Gastroesophageal sphincter (tissue), 4 donors: ENCODE data around the gene SMIM45.

Experiments
- ATAC-seq: fragments of 150-250 bp; one replicate; pipeline ENCODE4 v1.9.1; 2016; ENCODE audit warnings: mild to moderate bottlenecking, moderate library complexity
- H3K27ac ChIP-seq, 4 donors: fragments of 200-600 bp; sonication (generic) in 3 of 4; 1 replicate in 3 of 4; 2 replicates in 1 of 4; pipeline ENCODE4 v1.5.1; 2016 to 2019
- H3K27me3 ChIP-seq: fragments of 200-600 bp; sonication (generic); one replicate; pipeline ENCODE4 v1.5.1; 2019
- H3K36me3 ChIP-seq, 2 donors: fragments of 200-600 bp; sonication (generic); one replicate each; pipeline ENCODE4 v1.5.1; 2019; ENCODE audit warnings: control low read depth in 1 of 2
- H3K4me1 ChIP-seq, 3 donors: fragments of 200-600 bp; sonication (generic); 1 replicate in 2 of 3; 2 replicates in 1 of 3; pipeline ENCODE4 v1.5.1; 2016 to 2019; ENCODE audit warnings: control low read depth in 2 of 3
- H3K4me3 ChIP-seq, 2 donors: fragments of 200-600 bp; sonication (generic); one replicate each; pipeline ENCODE4 v1.5.1; 2019; ENCODE audit warnings: mild to moderate bottlenecking in 1 of 2, moderate library complexity in 1 of 2
- H3K9me3 ChIP-seq, 3 donors: fragments of 200-600 bp; sonication (generic); one replicate each; pipeline ENCODE4 v1.5.1; 2017 to 2019; ENCODE audit warnings: control low read depth in 2 of 3
- CTCF ChIP-seq, 4 experiments: fragments of 200-600 bp in 2 of 4; fragments of 450-650 bp in 2 of 4; sonication (generic) in 1 of 4; IDR thresholded peaks; one replicate each; pipeline ENCODE4 v1.5.1; 2017 to 2019; ENCODE audit warnings: antibody characterized with exemption in 4 of 4, mild to moderate bottlenecking in 2 of 4, moderate library complexity in 2 of 4
- EP300 ChIP-seq: sonication (generic); formaldehyde crosslinking; IDR thresholded peaks from one replicate; pipeline ENCODE4 v1.6.1; 2017; ENCODE audit warnings: antibody characterized with exemption, mild to moderate bottlenecking
- POLR2A ChIP-seq, 2 donors: fragments of 450-650 bp; IDR thresholded peaks; one replicate each; pipeline ENCODE4 v1.6.1; 2017; ENCODE audit warnings: antibody characterized with exemption in 2 of 2, mild to moderate bottlenecking in 2 of 2, moderate library complexity in 1 of 2
- POLR2AphosphoS5 ChIP-seq: sonication (generic); formaldehyde crosslinking; IDR thresholded peaks from one replicate; pipeline ENCODE4 v1.6.1; 2017; ENCODE audit warnings: antibody characterized with exemption
- WGBS, 2 donors: methylation state at CpG; one replicate each; pipeline ENCODE4 v1.1.5; 2018; ENCODE audit warnings: low coverage in 1 of 2; 5-methylcytosine and 5-hydroxymethylcytosine counted together

SMIM45 gene

DNA sequence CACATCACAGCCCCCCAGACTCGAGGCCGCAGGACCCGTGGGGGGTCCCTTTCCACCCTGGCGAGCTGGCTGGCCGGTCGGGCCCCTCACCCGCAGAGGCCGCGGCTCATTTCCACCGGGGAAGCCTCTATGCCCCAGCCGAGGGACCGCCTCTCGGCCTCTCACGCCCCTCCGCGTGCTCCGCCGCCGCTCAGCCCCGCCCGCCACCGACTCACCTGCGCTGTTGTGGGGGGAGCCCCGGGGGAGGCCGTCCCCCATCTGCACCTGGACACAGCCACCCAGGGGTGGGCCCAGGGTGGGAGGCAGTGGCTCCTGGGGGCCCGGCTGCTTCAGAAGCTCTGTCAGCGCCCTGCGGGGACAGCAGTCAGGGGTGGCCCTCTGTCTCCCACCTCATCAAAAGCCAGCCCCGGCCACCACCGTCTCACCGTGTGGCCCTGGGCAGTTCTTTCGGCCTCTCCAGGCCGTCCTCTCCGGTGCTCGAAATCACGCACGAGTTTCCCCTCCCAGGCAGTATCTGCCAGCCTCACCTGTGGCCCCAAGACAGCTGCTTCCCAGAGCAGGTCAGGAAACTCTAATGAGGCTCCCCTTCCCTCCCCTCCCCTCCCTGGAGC is 40.8 kb upstream of the SMIM45 start:
- Histone ChIP-seq H3K27me3 (peaks cover 76% of the 10 kb centered on the region), H3K27ac (no peak overlapping the region), H3K4me1 (peaks cover 0 to 53% (median 25%) of the 10 kb centered on the region in 3 donors), H3K36me3 (peaks cover 0 to 18% of the 10 kb centered on the region in 2 donors), H3K9me3 (no peaks in the 10 kb centered on the region), H3K4me3 (peak overlapping the region in 1 of 2 donors; percentile 46)
- WGBS, 2 donors: 47% methylated on average over 7 of the region's 37 CpGs; no CpG with 5 or more reads in 1 of the 2 donors
- TF ChIP-seq CTCF (IDR thresholded peaks at IDR 0.05): no peak
- no peak for ATAC-seq

GRCh38 chr22:41912338-41913039 is 39.5 kb upstream of the SMIM45 start:
- peaks cover 90% of the 10 kb centered on the region for H3K27me3 ChIP-seq
- ATAC-seq: no peak
- WGBS, 2 donors: no CpG with 5 or more reads among the region's 9 CpGs

DNA sequence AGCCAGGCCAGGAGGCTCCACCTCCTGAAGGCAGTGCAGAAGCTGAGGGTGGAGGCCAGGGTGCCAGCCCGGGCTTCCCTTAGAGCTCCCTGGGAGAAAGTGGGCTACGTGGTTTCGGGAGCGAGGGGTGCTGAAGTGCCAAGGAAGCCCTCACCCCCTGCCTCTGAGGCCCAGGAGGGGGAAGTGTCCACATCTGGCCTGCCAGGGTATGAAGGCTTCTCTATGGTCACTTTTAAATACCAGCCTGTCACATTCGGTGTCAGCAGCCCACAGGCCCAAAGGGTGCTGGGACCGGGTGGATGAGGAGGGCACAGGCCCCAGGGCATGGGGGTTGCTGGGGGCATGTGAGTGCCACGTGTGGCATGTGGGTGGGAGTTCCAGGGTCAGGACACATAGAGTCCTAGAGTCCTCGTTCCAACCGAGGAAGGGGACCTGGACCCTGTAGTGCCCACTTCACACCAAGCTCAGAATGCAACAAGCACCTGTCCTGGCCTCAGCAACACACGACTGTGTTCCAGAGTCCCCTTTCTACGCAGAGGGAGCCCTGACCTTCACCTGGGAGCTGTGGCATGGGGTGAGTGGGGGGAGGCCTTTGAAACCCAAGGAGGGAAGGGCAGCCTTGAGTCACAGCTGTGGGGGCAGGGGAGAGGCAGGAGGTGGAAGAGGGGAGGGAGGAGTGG is 38.8 kb upstream of the SMIM45 start:
- Histone ChIP-seq H3K36me3 (no peaks in the 10 kb centered on the region), H3K27ac (no peak overlapping the region), H3K27me3 (peaks cover 97% of the 10 kb centered on the region), H3K4me1 (peaks cover 0 to 57% (median 25%) of the 10 kb centered on the region in 3 donors), H3K9me3 (no peaks in the 10 kb centered on the region), H3K4me3 (no peak overlapping the region)
- TF ChIP-seq POLR2AphosphoS5 (no peak), EP300 (no peak), POLR2A (IDR thresholded peaks at IDR 0.05) (no peak), CTCF (IDR thresholded peaks at IDR 0.05) (no peak)
- no peak for ATAC-seq
- 73 to 100% methylated on average over 3 to 4 of the region's 11 CpGs for WGBS, 2 donors

More at GRCh38 chr22:41912338-41913039, 39.5 kb upstream of the SMIM45 start:
- Histone ChIP-seq H3K27ac (no peak overlapping the region), H3K9me3 (no peaks in the 10 kb centered on the region), H3K36me3 (peaks cover 0 to 4% of the 10 kb centered on the region in 2 donors), H3K4me1 (peaks cover 0 to 53% (median 25%) of the 10 kb centered on the region in 3 donors), H3K4me3 (no peak overlapping the region)
- TF ChIP-seq POLR2AphosphoS5 (no peak), EP300 (no peak), POLR2A (IDR thresholded peaks at IDR 0.05) (no peak), CTCF (IDR thresholded peaks at IDR 0.05) (no peak)

GRCh38 chr22:41913842-41914534 is 38.0 kb upstream of the SMIM45 start:
- WGBS, 2 donors: 5% methylated on average over 4 of the region's 79 CpGs; no CpG with 5 or more reads in 1 of the 2 donors
- no peaks in the 10 kb centered on the region for H3K9me3 ChIP-seq
- TF ChIP-seq POLR2AphosphoS5 (no peak), EP300 (no peak), CTCF (IDR thresholded peaks at IDR 0.05) (no peak), POLR2A (IDR thresholded peaks at IDR 0.05) (no peak)
- peak overlapping the region in 1 of 2 donors; percentile 52 for H3K4me3 ChIP-seq
- H3K36me3 ChIP-seq: no peaks in the 10 kb centered on the region
- peaks cover 100% of the 10 kb centered on the region for H3K27me3 ChIP-seq
- no peak for ATAC-seq
- no peak overlapping the region for H3K27ac ChIP-seq
- H3K4me1 ChIP-seq: peaks cover 0 to 57% (median 25%) of the 10 kb centered on the region in 3 donors
